ENCODE measurements around the gene SMPD4. TPM values are rescaled to one million over a fixed set of nuclear protein-coding genes. Genes with fewer than 3 reads are reported as not detected.
"Not testable (repeated sequence)": the region's sequence is repeated elsewhere in the genome, so short reads cannot be mapped to it uniquely, and the experiment has no call there.

Gene SMPD4
- total RNA-seq, 4 donors from 2014 or later: 27.3 to 46.3 (median 36.9) TPM

GRCh38 chr2:130203150-130203549, 21.7 kb upstream of the SMPD4 start:
- DNase-seq (ENCODE audit: extremely low spot score); H3K27me3 ChIP-seq; H3K9me3 ChIP-seq; H3K36me3 ChIP-seq; intact Hi-C loops (cut with DNase I); H3K4me1 ChIP-seq; H3K27ac ChIP-seq (replicated peaks in 1 of 4); H3K4me3 ChIP-seq: not testable (repeated sequence)
- WGBS: 100% methylated on average over 1 of the region's 3 CpGs

- H3K27me3 ChIP-seq; DNase-seq (ENCODE audit: extremely low spot score); intact Hi-C loops (cut with DNase I); H3K9me3 ChIP-seq; H3K36me3 ChIP-seq; H3K4me1 ChIP-seq; H3K27ac ChIP-seq (replicated peaks in 1 of 4); H3K4me3 ChIP-seq: not testable (repeated sequence)
- 42% methylated on average over 4 of the region's 7 CpGs for WGBS
Measured at GRCh38 chr2:130202518-130202917, 21.1 kb upstream of the SMPD4 start.

GRCh38 chr2:130198343-130198742, 16.9 kb upstream of the SMPD4 start, which contains the start of gene TUBA3E:
TUBA3E (minus strand) TSS chr2:130198439; CDS start chr2:130198360, 79 bp downstream.
- WGBS: 100% methylated on average over 4 of the region's 26 CpGs
- intact Hi-C loops (cut with DNase I): no loop called here
- no peaks in the 10 kb centered on the region for H3K36me3 ChIP-seq
- no peaks in the 10 kb centered on the region for H3K9me3 ChIP-seq
- no peak for DNase-seq (ENCODE audit: extremely low spot score)
- H3K27ac ChIP-seq (replicated peaks in 1 of 4): no peak within 1 kb of the TSS
- no peaks in the 10 kb centered on the region for H3K27me3 ChIP-seq
- TF ChIP-seq POLR2AphosphoS5 (IDR thresholded peaks at IDR 0.05) (no peak), CTCF (IDR thresholded peaks at IDR 0.05) (no peak), EP300 (IDR thresholded peaks at IDR 0.05) (no peak), POLR2A (IDR thresholded peaks at IDR 0.05; ENCODE audit: low read depth) (no peak)
- no peaks in the 10 kb centered on the region for H3K4me1 ChIP-seq
- no peak within 1 kb of the TSS for H3K4me3 ChIP-seq

GRCh38 chr2:130196052-130196451, 14.7 kb upstream of the SMPD4 start:
- H3K4me1 ChIP-seq; intact Hi-C loops (cut with DNase I); DNase-seq (ENCODE audit: extremely low spot score); H3K27ac ChIP-seq (replicated peaks in 1 of 4); H3K27me3 ChIP-seq; H3K9me3 ChIP-seq; H3K36me3 ChIP-seq; H3K4me3 ChIP-seq: not testable (repeated sequence)
- WGBS: 92% methylated on average over 7 of the region's 13 CpGs

GRCh38 chr2:130195089-130195635, 13.8 kb upstream of the SMPD4 start:
- H3K27me3 ChIP-seq; H3K27ac ChIP-seq (replicated peaks in 1 of 4); H3K9me3 ChIP-seq; intact Hi-C loops (cut with DNase I); H3K4me1 ChIP-seq; DNase-seq (ENCODE audit: extremely low spot score); H3K4me3 ChIP-seq: not testable (repeated sequence)
- peaks cover 0 to 16% (median 11%) of the 10 kb centered on the region in 4 donors for H3K36me3 ChIP-seq
- 85% methylated on average over 4 of the region's 9 CpGs for WGBS

GRCh38 chr2:130193824-130194223, 12.4 kb upstream of the SMPD4 start:
- H3K27ac ChIP-seq (replicated peaks in 1 of 4); H3K4me3 ChIP-seq; H3K4me1 ChIP-seq; H3K9me3 ChIP-seq; intact Hi-C loops (cut with DNase I); H3K27me3 ChIP-seq; DNase-seq (ENCODE audit: extremely low spot score): not testable (repeated sequence)
- peaks cover 0 to 20% (median 12%) of the 10 kb centered on the region in 4 donors for H3K36me3 ChIP-seq
- WGBS: 86% methylated on average over 15 of the region's 22 CpGs

GRCh38 chr2:130192451-130192850, 11.0 kb upstream of the SMPD4 start:
- 78% methylated on average over 3 of the region's 3 CpGs for WGBS
- intact Hi-C loops (cut with DNase I); DNase-seq (ENCODE audit: extremely low spot score); H3K27me3 ChIP-seq; H3K9me3 ChIP-seq; H3K4me1 ChIP-seq; H3K4me3 ChIP-seq; H3K27ac ChIP-seq (replicated peaks in 1 of 4): not testable (repeated sequence)
- H3K36me3 ChIP-seq: peaks cover 0 to 29% (median 12%) of the 10 kb centered on the region in 4 donors

- H3K36me3 ChIP-seq: peaks cover 0 to 32% (median 12%) of the 10 kb centered on the region in 4 donors
- H3K27ac ChIP-seq (replicated peaks in 1 of 4); H3K9me3 ChIP-seq; intact Hi-C loops (cut with DNase I); DNase-seq (ENCODE audit: extremely low spot score); H3K4me1 ChIP-seq; H3K4me3 ChIP-seq; H3K27me3 ChIP-seq: not testable (repeated sequence)
- 92% methylated on average over 6 of the region's 6 CpGs for WGBS
Measured at GRCh38 chr2:130191319-130191718, 9.9 kb upstream of the SMPD4 start.
